CD4-positive, CD25-positive, alpha-beta regulatory T cell (primary cell): ENCODE measurements around the gene CNTN6. TPM values are rescaled to one million over a fixed set of nuclear protein-coding genes. Genes with fewer than 3 reads are reported as not detected.

Experiments used
- ATAC-seq, 2 donors: fragments of 150-1000 bp; cut with Tn5 transposase; one replicate each; pipeline ENCODE4 v1.10.0; 2021; ENCODE audit warnings: low read depth in 2 of 2, moderate number of reproducible peaks in 2 of 2, moderate library complexity in 1 of 2
- DNase-seq, 3 donors: peaks; one replicate each; pipeline versions ENCODE4 v3.0.0 to v3.0.0-alpha.2; 2012 to 2022; ENCODE audit warnings: mixed read lengths in 1 of 3
- H3K27ac ChIP-seq: one replicate; pipeline ENCODE4 v1.7.0; 2013; ENCODE audit warnings: mild to moderate bottlenecking, low read length; ENCODE audit not compliant: insufficient read depth, poor library complexity, severe bottlenecking
- H3K27me3 ChIP-seq: one replicate; pipeline ENCODE4 v1.7.0; 2013; ENCODE audit warnings: low read length; ENCODE audit not compliant: control insufficient read depth, insufficient read depth
- H3K36me3 ChIP-seq: one replicate; pipeline ENCODE4 v1.7.0; 2013; ENCODE audit warnings: mild to moderate bottlenecking, low read length, moderate library complexity; ENCODE audit not compliant: control insufficient read depth, insufficient read depth
- H3K4me1 ChIP-seq: 2 replicates; pipeline ENCODE4 v1.7.0; 2013; ENCODE audit warnings: mild to moderate bottlenecking, low read length; ENCODE audit not compliant: insufficient read depth, control insufficient read depth, poor library complexity, severe bottlenecking
- H3K4me3 ChIP-seq: one replicate; pipeline ENCODE4 v1.7.0; 2013; ENCODE audit warnings: low read depth, mild to moderate bottlenecking, low read length, moderate library complexity
- H3K9me3 ChIP-seq, 2 experiments: 1 replicate in 1 of 2; 2 replicates in 1 of 2; pipeline ENCODE4 v1.7.0; 2013; ENCODE audit warnings: low read length in 2 of 2, mild to moderate bottlenecking in 1 of 2, moderate library complexity in 1 of 2; ENCODE audit not compliant: control insufficient read depth in 2 of 2
- H3K27ac Mint-ChIP-seq, 3 donors: one replicate each; pipeline ENCODE4 v1.8.0; 2020 to 2022; ENCODE audit warnings: mild to moderate bottlenecking in 3 of 3, mixed read lengths in 3 of 3, moderate library complexity in 2 of 3
- H3K27me3 Mint-ChIP-seq: one replicate; pipeline ENCODE4 v1.8.0; 2022; ENCODE audit warnings: mild to moderate bottlenecking, mixed read lengths
- H3K36me3 Mint-ChIP-seq: one replicate; pipeline ENCODE4 v1.8.0; 2020; ENCODE audit warnings: mixed read lengths
- H3K4me1 Mint-ChIP-seq, 4 donors: one replicate each; pipeline ENCODE4 v1.8.0; 2020 to 2022; ENCODE audit warnings: mixed read lengths in 4 of 4, mild to moderate bottlenecking in 1 of 4
- H3K4me3 Mint-ChIP-seq, 4 donors: one replicate each; pipeline ENCODE4 v1.8.0; 2020 to 2022; ENCODE audit warnings: mild to moderate bottlenecking in 4 of 4, mixed read lengths in 4 of 4, moderate library complexity in 3 of 4
- H3K9me3 Mint-ChIP-seq, 7 donors: one replicate each; pipeline ENCODE4 v1.8.0; 2020 to 2022; ENCODE audit warnings: mixed read lengths in 7 of 7, mild to moderate bottlenecking in 3 of 7, moderate library complexity in 2 of 7
- polyA plus RNA-seq, 4 donors: library from polyadenylated mRNA; unstranded; fragments of 300-500 nt; fragmentation: Illumina TruSeq; gene quantifications; one replicate each; pipeline ENCODE4 v1.2.3, GENCODE V29; 2021
- total RNA-seq: library from RNA; stranded (reverse); gene quantifications from one replicate; pipeline ENCODE4 v1.2.3, GENCODE V29; 2022

Gene CNTN6
- total and polyA plus RNA-seq, 5 donors from 2014 or later: not detected

GRCh38 chr3:1346386-1346785 is 253.6 kb downstream of the CNTN6 start:
- H3K4me1 ChIP-seq: no peaks in the 10 kb centered on the region
- DNase-seq (no peak), ATAC-seq (no peak)
- H3K36me3 ChIP-seq: no peaks in the 10 kb centered on the region
- H3K27ac ChIP-seq: no peak overlapping the region
- no peaks in the 10 kb centered on the region for H3K9me3 ChIP-seq
- no peaks in the 10 kb centered on the region for H3K36me3 Mint-ChIP-seq
- H3K9me3 Mint-ChIP-seq: peaks cover 0 to 21% (median 6%) of the 10 kb centered on the region in 7 donors
- peak overlapping the region in 1 of 3 donors; percentile 44 for H3K27ac Mint-ChIP-seq
- H3K27me3 ChIP-seq: no peaks in the 10 kb centered on the region
- H3K4me3 Mint-ChIP-seq: peak overlapping the region in 1 of 4 donors; percentile 65
- H3K27me3 Mint-ChIP-seq: no peaks in the 10 kb centered on the region
- H3K4me3 ChIP-seq: no peak overlapping the region
- H3K4me1 Mint-ChIP-seq: no peaks in the 10 kb centered on the region

GRCh38 chr3:1348547-1348946 is 255.7 kb downstream of the CNTN6 start:
- no peak for ATAC-seq
- Mint-ChIP-seq H3K27ac (no peak overlapping the region), H3K36me3 (no peaks in the 10 kb centered on the region), H3K4me3 (no peak overlapping the region), H3K27me3 (no peaks in the 10 kb centered on the region), H3K9me3 (peaks cover 0 to 18% (median 2%) of the 10 kb centered on the region in 7 donors), H3K4me1 (no peaks in the 10 kb centered on the region)
- no peaks in the 10 kb centered on the region for H3K4me1 ChIP-seq
- no peak overlapping the region for H3K27ac ChIP-seq
- no peak for DNase-seq
- H3K4me3 ChIP-seq: no peak overlapping the region
- H3K27me3 ChIP-seq: no peaks in the 10 kb centered on the region
- no peaks in the 10 kb centered on the region for H3K36me3 ChIP-seq
- H3K9me3 ChIP-seq: no peaks in the 10 kb centered on the region

GRCh38 chr3:1350885-1351284 is 258.1 kb downstream of the CNTN6 start:
- Histone ChIP-seq H3K9me3 (no peaks in the 10 kb centered on the region), H3K27me3 (no peaks in the 10 kb centered on the region), H3K36me3 (no peaks in the 10 kb centered on the region), H3K27ac (no peak overlapping the region), H3K4me3 (no peak overlapping the region), H3K4me1 (no peaks in the 10 kb centered on the region)
- ATAC-seq (no peak), DNase-seq (no peak)
- Mint-ChIP-seq H3K27ac (no peak overlapping the region), H3K4me1 (no peaks in the 10 kb centered on the region), H3K4me3 (no peak overlapping the region), H3K27me3 (no peaks in the 10 kb centered on the region), H3K36me3 (no peaks in the 10 kb centered on the region), H3K9me3 (peaks cover 0 to 18% (median 4%) of the 10 kb centered on the region in 7 donors)

- Mint-ChIP-seq H3K4me3 (no peak overlapping the region), H3K4me1 (no peaks in the 10 kb centered on the region), H3K27me3 (no peaks in the 10 kb centered on the region), H3K27ac (no peak overlapping the region), H3K36me3 (no peaks in the 10 kb centered on the region), H3K9me3 (peaks cover 0 to 5% (median 4%) of the 10 kb centered on the region in 7 donors)
- Histone ChIP-seq H3K36me3 (no peaks in the 10 kb centered on the region), H3K27ac (no peak overlapping the region), H3K4me1 (no peaks in the 10 kb centered on the region), H3K9me3 (no peaks in the 10 kb centered on the region), H3K4me3 (no peak overlapping the region), H3K27me3 (no peaks in the 10 kb centered on the region)
- DNase-seq: no peak
- no peak for ATAC-seq
Observed at GRCh38 chr3:1355691-1356090, 262.9 kb downstream of the CNTN6 start.

GRCh38 chr3:1356101-1356500 is 263.3 kb downstream of the CNTN6 start:
- Mint-ChIP-seq H3K27ac (no peak overlapping the region), H3K4me1 (no peaks in the 10 kb centered on the region), H3K36me3 (no peaks in the 10 kb centered on the region), H3K4me3 (no peak overlapping the region), H3K27me3 (no peaks in the 10 kb centered on the region), H3K9me3 (peaks cover 0 to 7% (median 5%) of the 10 kb centered on the region in 7 donors)
- H3K36me3 ChIP-seq: no peaks in the 10 kb centered on the region
- H3K27ac ChIP-seq: no peak overlapping the region
- no peaks in the 10 kb centered on the region for H3K27me3 ChIP-seq
- ATAC-seq: no peak
- H3K9me3 ChIP-seq: no peaks in the 10 kb centered on the region
- H3K4me3 ChIP-seq: no peak overlapping the region
- DNase-seq: no peak
- no peaks in the 10 kb centered on the region for H3K4me1 ChIP-seq

GRCh38 chr3:1365528-1365927 is 272.7 kb downstream of the CNTN6 start:
- H3K4me3 Mint-ChIP-seq: no peak overlapping the region
- ATAC-seq (no peak), DNase-seq (no peak)
- H3K27me3 Mint-ChIP-seq: no peaks in the 10 kb centered on the region
- H3K36me3 ChIP-seq: no peaks in the 10 kb centered on the region
- no peaks in the 10 kb centered on the region for H3K27me3 ChIP-seq
- no peak overlapping the region for H3K4me3 ChIP-seq
- no peaks in the 10 kb centered on the region for H3K4me1 Mint-ChIP-seq
- H3K4me1 ChIP-seq: no peaks in the 10 kb centered on the region
- no peak overlapping the region for H3K27ac Mint-ChIP-seq
- no peaks in the 10 kb centered on the region for H3K36me3 Mint-ChIP-seq
- peaks cover 0 to 12% (median 3%) of the 10 kb centered on the region in 7 donors for H3K9me3 Mint-ChIP-seq
- no peak overlapping the region for H3K27ac ChIP-seq
- no peaks in the 10 kb centered on the region for H3K9me3 ChIP-seq

- ATAC-seq (no peak), DNase-seq (no peak)
- no peak overlapping the region for H3K4me3 ChIP-seq
- Mint-ChIP-seq H3K27me3 (no peaks in the 10 kb centered on the region), H3K4me3 (no peak overlapping the region), H3K9me3 (peaks cover 2 to 22% (median 6%) of the 10 kb centered on the region in 7 donors), H3K4me1 (no peaks in the 10 kb centered on the region), H3K27ac (no peak overlapping the region), H3K36me3 (no peaks in the 10 kb centered on the region)
- no peak overlapping the region for H3K27ac ChIP-seq
- H3K4me1 ChIP-seq: no peaks in the 10 kb centered on the region
- H3K27me3 ChIP-seq: no peaks in the 10 kb centered on the region
- no peaks in the 10 kb centered on the region for H3K36me3 ChIP-seq
- peaks cover 0 to 9% of the 10 kb centered on the region in 2 experiments for H3K9me3 ChIP-seq
Observed at GRCh38 chr3:1374471-1374870, 281.6 kb downstream of the CNTN6 start.

DNA sequence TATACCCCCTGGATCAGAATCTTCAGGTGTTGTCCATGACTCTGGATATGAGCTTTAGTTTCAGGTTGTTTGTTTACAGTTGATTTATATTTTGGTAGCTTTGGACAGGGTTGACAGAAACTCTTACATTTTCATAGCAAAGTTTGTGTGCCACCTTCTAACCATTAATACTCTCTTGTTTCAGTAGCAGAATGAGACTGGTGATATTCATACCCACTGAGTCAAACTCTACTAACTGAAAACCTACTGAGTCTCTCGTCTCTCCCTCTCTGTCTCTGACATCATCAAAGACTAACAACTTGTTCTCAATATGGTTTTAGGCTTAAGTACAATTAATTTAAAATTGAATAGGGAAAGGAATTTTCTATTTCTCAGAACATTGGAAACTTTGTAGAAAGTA is 282.3 kb downstream of the CNTN6 start:
- ATAC-seq: no peak
- Mint-ChIP-seq H3K9me3 (peaks cover 5 to 22% (median 6%) of the 10 kb centered on the region in 7 donors), H3K36me3 (no peaks in the 10 kb centered on the region), H3K27me3 (no peaks in the 10 kb centered on the region), H3K27ac (no peak overlapping the region), H3K4me1 (no peaks in the 10 kb centered on the region), H3K4me3 (no peak overlapping the region)
- Histone ChIP-seq H3K9me3 (peaks cover 0 to 9% of the 10 kb centered on the region in 2 experiments), H3K4me3 (no peak overlapping the region), H3K4me1 (no peaks in the 10 kb centered on the region), H3K27me3 (no peaks in the 10 kb centered on the region), H3K27ac (no peak overlapping the region), H3K36me3 (no peaks in the 10 kb centered on the region)
- no peak for DNase-seq
